Keratinocyte (primary cell): ENCODE data around the gene NUP37.
"Not testable (repeated sequence)": the region's sequence is repeated elsewhere in the genome, so short reads cannot be mapped to it uniquely, and the experiment has no call there.

ENCODE experiments used
- CTCF ChIP-seq, 3 experiments: IDR thresholded peaks in 1 of 3; conservative IDR thresholded peaks in 1 of 3; optimal IDR thresholded peaks in 1 of 3; 2 replicates in 2 of 3; 3 replicates in 1 of 3; pipeline versions ENCODE3 to v1.5.1; 2011; ENCODE audit warnings: low read length in 3 of 3, mild to moderate bottlenecking in 3 of 3, moderate library complexity in 2 of 3, control low read depth in 1 of 3, inconsistent platforms in 1 of 3; ENCODE audit not compliant: insufficient read depth in 2 of 3; ENCODE audit errors: extremely low read depth in 1 of 3
- EZH2 ChIP-seq: IDR thresholded peaks from one replicate; pipeline ENCODE4 v1.6.1; 2012; ENCODE audit warnings: inconsistent platforms, mild to moderate bottlenecking, low read length, moderate library complexity

GRCh38 chr12:102147062-102147587 lies 27.2 kb upstream of the NUP37 start:
- TF ChIP-seq CTCF (optimal IDR thresholded peaks at IDR 0.05 in 1 of 3, IDR thresholded peaks at IDR 0.05 in 1 of 3, conservative IDR thresholded peaks at IDR 0.05 in 1 of 3; ENCODE audit: extremely low read depth in 1 of 3, insufficient read depth in 2 of 3, low read length in 3 of 3); EZH2: not testable (repeated sequence)
